HFFc6 (cell line): ENCODE results near the gene CD52. TPM values are rescaled to one million over a fixed set of nuclear protein-coding genes. Genes with fewer than 3 reads are reported as not detected.

Experiments used
- DNase-seq: peaks from one replicate; pipeline ENCODE4 v3.0.0-alpha.2; 2018
- H3K27ac Mint-ChIP-seq: 2 replicates; pipeline ENCODE4 v1.8.0; 2020; ENCODE audit warnings: mild to moderate bottlenecking, mixed read lengths
- H3K27me3 Mint-ChIP-seq: 2 replicates; pipeline ENCODE4 v1.8.0; 2021; ENCODE audit warnings: mild to moderate bottlenecking, moderate library complexity, mixed read lengths; ENCODE audit not compliant: insufficient read depth
- H3K36me3 Mint-ChIP-seq: 2 replicates; pipeline ENCODE4 v1.8.0; 2021; ENCODE audit warnings: low read depth, mixed read lengths
- H3K4me1 Mint-ChIP-seq: 2 replicates; pipeline ENCODE4 v1.8.0; 2020; ENCODE audit warnings: low read depth, mixed read lengths
- H3K4me3 Mint-ChIP-seq: 2 replicates; pipeline ENCODE4 v1.8.0; 2020; ENCODE audit warnings: mild to moderate bottlenecking, moderate library complexity, mixed read lengths
- H3K9me3 Mint-ChIP-seq: 2 replicates; pipeline ENCODE4 v1.8.0; 2020; ENCODE audit warnings: mild to moderate bottlenecking, mixed read lengths
- CTCF ChIP-seq: fragments of 200-600 bp; sonication (generic); IDR thresholded peaks from 2 replicates; pipeline ENCODE4 v1.5.0; 2021; ENCODE audit warnings: antibody characterized with exemption, mild to moderate bottlenecking
- total RNA-seq, 6 experiments: library from RNA; stranded (reverse); fragmentation: NEBNext Ultra II Directional; extraction: Animal tissue kit (Norgen Biotek cat#: 25700); gene quantifications; 2 replicates in 1 of 6; 3 replicates in 5 of 6; pipeline ENCODE4 v1.2.3, GENCODE V29; 2021

The CD52 gene
- total RNA-seq, 6 experiments from 2014 or later, result not detected

GRCh38 chr1:26296340-26297056 is 21.3 kb upstream of the CD52 start:
- H3K27ac Mint-ChIP-seq, result no peak overlapping the region
- H3K4me3 Mint-ChIP-seq, result no peak overlapping the region
- H3K4me1 Mint-ChIP-seq, result peaks cover 13% of the 10 kb centered on the region
- DNase-seq, result no peak
- H3K36me3 Mint-ChIP-seq, result no peaks in the 10 kb centered on the region
- H3K9me3 Mint-ChIP-seq, result no peaks in the 10 kb centered on the region
- no peaks in the 10 kb centered on the region; the same call in 1 of the 2 replicates for H3K27me3 Mint-ChIP-seq
- TF ChIP-seq CTCF, result no peak

DNA sequence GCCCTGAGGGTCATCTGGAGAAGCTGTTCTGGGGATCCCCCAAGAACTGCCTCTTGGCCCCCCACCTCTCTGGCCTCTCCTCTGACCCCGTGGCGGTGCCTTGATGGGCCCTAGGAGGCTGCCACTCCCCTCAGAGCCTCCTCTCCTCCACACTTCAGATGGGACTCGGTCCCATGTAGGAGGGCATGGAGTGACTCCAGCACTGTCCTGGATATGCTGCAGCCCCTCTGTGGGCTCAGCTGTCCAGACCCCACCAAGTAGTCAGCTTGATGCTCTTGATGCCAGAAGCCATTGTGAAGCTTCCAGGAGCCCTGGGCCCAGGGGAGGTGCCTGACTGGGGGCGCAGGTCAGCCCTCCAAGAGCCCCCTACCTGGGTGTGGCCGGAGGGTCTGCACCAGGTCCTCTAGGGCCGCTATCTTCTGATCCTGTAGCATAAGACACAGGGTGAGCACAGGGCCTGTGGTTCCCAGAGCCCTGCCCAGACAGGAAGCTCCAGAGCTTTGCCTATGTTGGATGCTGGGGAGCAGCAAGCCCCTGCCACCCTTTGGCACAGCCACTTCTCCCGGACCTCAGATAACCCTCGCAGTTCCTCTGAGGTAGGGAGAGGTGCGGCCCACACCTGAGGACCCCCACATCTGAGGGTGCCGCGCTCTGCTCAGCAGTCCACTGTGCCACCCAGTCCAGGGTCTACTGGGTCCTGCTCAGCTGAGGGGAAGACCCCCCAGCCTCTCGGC is 20.5 kb upstream of the CD52 start:
- TF ChIP-seq CTCF, result no peak
- no peaks in the 10 kb centered on the region for H3K27me3 Mint-ChIP-seq
- peaks cover 14% of the 10 kb centered on the region for H3K4me1 Mint-ChIP-seq
- no peak overlapping the region for H3K27ac Mint-ChIP-seq
- no peaks in the 10 kb centered on the region for H3K9me3 Mint-ChIP-seq
- H3K36me3 Mint-ChIP-seq, result no peaks in the 10 kb centered on the region
- no peak overlapping the region for H3K4me3 Mint-ChIP-seq
- no peak for DNase-seq

- Mint-ChIP-seq H3K27me3 (no peaks in the 10 kb centered on the region), H3K9me3 (no peaks in the 10 kb centered on the region), H3K4me1 (peaks cover 20% of the 10 kb centered on the region)
These were observed 20.0 kb upstream of the CD52 start for GRCh38 chr1:26297791-26298124.

GRCh38 chr1:26300578-26301275 is 17.0 kb upstream of the CD52 start:
- Mint-ChIP-seq H3K27ac (no peak overlapping the region), H3K27me3 (no peaks in the 10 kb centered on the region), H3K4me1 (peaks cover 39% of the 10 kb centered on the region), H3K4me3 (no peak overlapping the region), H3K36me3 (no peaks in the 10 kb centered on the region), H3K9me3 (no peaks in the 10 kb centered on the region)
- TF ChIP-seq CTCF, result no peak
- no peak for DNase-seq

More at GRCh38 chr1:26297791-26298124, 20.0 kb upstream of the CD52 start:
- TF ChIP-seq CTCF, result no peak
- no peak for DNase-seq
- Mint-ChIP-seq H3K27ac (no peak overlapping the region), H3K36me3 (no peaks in the 10 kb centered on the region), H3K4me3 (no peak overlapping the region)

GRCh38 chr1:26302733-26303405 is 14.9 kb upstream of the CD52 start:
- H3K9me3 Mint-ChIP-seq, result no peaks in the 10 kb centered on the region
- H3K4me3 Mint-ChIP-seq, result peak overlapping the region; percentile 25
- peaks cover 46% of the 10 kb centered on the region for H3K4me1 Mint-ChIP-seq
- DNase-seq, result peak; percentile 63
- peak overlapping the region; percentile 73 for H3K27ac Mint-ChIP-seq
- H3K36me3 Mint-ChIP-seq, result no peaks in the 10 kb centered on the region
- no peak for TF ChIP-seq CTCF
- peaks cover 2% of the 10 kb centered on the region; the same call in 1 of the 2 replicates for H3K27me3 Mint-ChIP-seq
